Astrocyte (in vitro differentiated cells and primary cell): Measurements from ENCODE around the gene CASK. TPM values are rescaled to one million over a fixed set of nuclear protein-coding genes. Genes with fewer than 3 reads are reported as not detected.

Source experiments
- DNase-seq: peaks from one replicate; pipeline ENCODE4 v3.0.0-alpha.2; 2010; ENCODE audit warnings: low read depth
- FAIRE-seq: peaks from 2 replicates; lab custom pipeline; 2011; peaks lifted over from hg19 to GRCh38; lab: Jason Lieb, UNC
- H2AFZ ChIP-seq: 2 replicates; pipeline ENCODE4 v1.6.0; 2012; ENCODE audit warnings: low read depth, low read length, inconsistent platforms
- H3K27ac ChIP-seq: 2 replicates; pipeline ENCODE4 v1.5.1; 2011; ENCODE audit warnings: low read depth, low read length, inconsistent platforms
- H3K27me3 ChIP-seq: 2 replicates; pipeline ENCODE4 v1.6.0; 2011; ENCODE audit warnings: low read length, inconsistent platforms; ENCODE audit not compliant: insufficient read depth
- H3K36me3 ChIP-seq: 2 replicates; pipeline ENCODE4 v1.5.1; 2011; ENCODE audit warnings: low read length, inconsistent platforms; ENCODE audit not compliant: insufficient read depth
- H3K4me1 ChIP-seq: 2 replicates; pipeline ENCODE4 v1.5.1; 2011; ENCODE audit warnings: low read length, inconsistent platforms; ENCODE audit not compliant: insufficient read depth
- H3K4me2 ChIP-seq: 2 replicates; pipeline ENCODE4 v1.6.0; 2012; ENCODE audit warnings: low read length, inconsistent platforms
- H3K4me3 ChIP-seq: 2 replicates; pipeline ENCODE4 v1.5.1; 2011; ENCODE audit warnings: low read depth, mild to moderate bottlenecking, low read length, inconsistent platforms; ENCODE audit not compliant: insufficient read depth
- H3K79me2 ChIP-seq: 2 replicates; pipeline ENCODE4 v1.6.0; 2012; ENCODE audit warnings: mild to moderate bottlenecking, low read length, inconsistent platforms; ENCODE audit not compliant: insufficient read depth
- H3K9ac ChIP-seq: 2 replicates; pipeline ENCODE4 v1.6.0; 2012; ENCODE audit warnings: mild to moderate bottlenecking, low read length, inconsistent platforms
- H3K9me3 ChIP-seq: 2 replicates; pipeline ENCODE4 v1.5.1; 2012; ENCODE audit warnings: low read depth, mild to moderate bottlenecking, low read length, inconsistent platforms; ENCODE audit not compliant: insufficient read depth
- H4K20me1 ChIP-seq: 2 replicates; pipeline ENCODE4 v1.6.0; 2012; ENCODE audit warnings: low read length, inconsistent platforms; ENCODE audit not compliant: insufficient read depth
- H3K27ac Mint-ChIP-seq: one replicate; pipeline ENCODE4 v1.8.0; 2021; ENCODE audit warnings: mild to moderate bottlenecking, mixed read lengths; ENCODE audit not compliant: unreplicated experiment
- H3K27me3 Mint-ChIP-seq: one replicate; pipeline ENCODE4 v1.8.0; 2021; ENCODE audit warnings: low read depth, mixed read lengths; ENCODE audit not compliant: unreplicated experiment
- H3K36me3 Mint-ChIP-seq: one replicate; pipeline ENCODE4 v1.8.0; 2021; ENCODE audit warnings: low read depth, mixed read lengths; ENCODE audit not compliant: unreplicated experiment
- H3K4me1 Mint-ChIP-seq: one replicate; pipeline ENCODE4 v1.8.0; 2021; ENCODE audit warnings: low read depth, mixed read lengths; ENCODE audit not compliant: unreplicated experiment
- H3K4me3 Mint-ChIP-seq: one replicate; pipeline ENCODE4 v1.8.0; 2021; ENCODE audit warnings: mild to moderate bottlenecking, moderate library complexity, mixed read lengths; ENCODE audit not compliant: unreplicated experiment
- H3K9me3 Mint-ChIP-seq: one replicate; pipeline ENCODE4 v1.8.0; 2021; ENCODE audit warnings: mild to moderate bottlenecking, mixed read lengths; ENCODE audit not compliant: unreplicated experiment
- CTCF ChIP-seq: IDR thresholded peaks from 2 replicates; pipeline ENCODE4 v1.5.1; 2011; ENCODE audit warnings: low read depth, mild to moderate bottlenecking, inconsistent platforms, low read length, moderate library complexity; ENCODE audit not compliant: insufficient read depth
- EZH2 ChIP-seq: IDR thresholded peaks from 2 replicates; pipeline ENCODE4 v1.6.1; 2012; ENCODE audit warnings: mild to moderate bottlenecking, low read length, inconsistent platforms; ENCODE audit not compliant: insufficient read depth
- total RNA-seq: library from RNA; stranded (reverse); gene quantifications from 2 replicates; pipeline ENCODE4 v1.2.1, GENCODE V29; 2021

Gene CASK
- total RNA-seq, 1 donor from 2014 or later = 99.3 TPM

DNA sequence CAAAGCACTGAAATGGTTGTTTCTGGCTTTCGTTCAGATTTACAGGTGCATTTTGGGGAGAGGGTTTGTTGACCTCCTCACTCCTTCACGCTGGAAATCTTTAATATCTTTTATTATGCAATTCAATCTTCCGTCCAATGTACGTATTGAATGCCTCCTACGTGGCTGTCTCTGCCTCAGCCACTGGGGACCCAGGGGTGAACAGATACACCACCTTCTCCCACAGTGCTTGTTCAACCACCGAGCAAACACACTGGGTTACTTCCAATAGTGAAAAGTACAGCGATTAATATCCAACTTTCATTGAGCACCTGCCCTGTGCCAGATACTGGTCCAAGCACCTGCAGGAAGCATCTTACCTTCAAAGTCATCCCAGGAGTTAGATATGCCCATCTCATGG is 424.2 kb downstream of the CASK start:
- Histone ChIP-seq H3K9me3 (no peaks in the 10 kb centered on the region), H3K4me2 (no peak overlapping the region), H3K36me3 (no peaks in the 10 kb centered on the region), H3K79me2 (no peaks in the 10 kb centered on the region), H3K9ac (no peak overlapping the region), H3K4me3 (no peak overlapping the region), H3K27ac (no peak overlapping the region), H4K20me1 (no peaks in the 10 kb centered on the region), H2AFZ (no peak overlapping the region), H3K4me1 (no peaks in the 10 kb centered on the region), H3K27me3 (no peaks in the 10 kb centered on the region)
- Mint-ChIP-seq H3K27me3 (no peaks in the 10 kb centered on the region), H3K9me3 (no peaks in the 10 kb centered on the region), H3K4me3 (no peak overlapping the region), H3K36me3 (no peaks in the 10 kb centered on the region), H3K4me1 (no peaks in the 10 kb centered on the region), H3K27ac (no peak overlapping the region)
- TF ChIP-seq EZH2 (no peak), CTCF (no peak)
- FAIRE-seq = no peak
- no peak for DNase-seq

DNA sequence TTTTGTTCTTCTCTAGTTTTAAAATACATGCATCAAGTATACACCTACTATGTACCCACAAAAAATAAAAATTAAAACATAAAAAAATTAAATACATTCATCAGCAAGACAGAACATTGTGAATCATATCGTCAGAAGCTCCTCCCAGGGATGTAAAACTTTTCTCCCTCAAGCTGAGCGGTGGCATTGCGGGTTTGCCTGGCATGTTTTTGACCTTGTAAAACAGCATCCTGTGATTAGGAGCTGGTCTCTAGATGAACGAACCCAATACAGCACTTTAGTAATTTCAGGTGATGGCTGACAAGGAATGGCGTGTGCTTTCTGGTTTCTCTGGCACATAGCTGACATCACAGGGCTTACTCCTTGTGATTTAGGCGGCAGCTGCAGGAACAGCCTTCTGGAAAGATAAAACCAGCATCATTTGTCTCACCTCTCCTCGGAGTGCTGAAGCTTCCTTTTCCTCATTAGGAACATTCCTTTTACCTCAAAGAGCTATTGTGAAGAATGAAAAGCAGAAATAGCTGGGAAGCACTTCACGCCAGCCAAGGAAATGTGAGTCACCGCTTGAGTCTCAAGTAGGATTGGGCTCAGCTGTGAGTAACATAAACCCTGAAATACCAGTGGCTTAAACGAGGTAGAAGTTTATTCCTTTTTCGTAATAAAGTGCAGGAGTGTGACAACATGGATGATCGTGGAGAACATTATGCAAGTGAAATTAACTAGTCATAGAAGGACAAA is 431.9 kb downstream of the CASK start:
- Histone ChIP-seq H3K9ac (peak overlapping the region; percentile 78), H3K4me1 (peaks cover 6% of the 10 kb centered on the region), H3K36me3 (no peaks in the 10 kb centered on the region), H4K20me1 (no peaks in the 10 kb centered on the region), H3K27ac (peak overlapping the region; percentile 87), H3K27me3 (no peaks in the 10 kb centered on the region), H2AFZ (peak overlapping the region; percentile 78), H3K9me3 (no peaks in the 10 kb centered on the region), H3K4me2 (peak overlapping the region; percentile 89), H3K4me3 (peak overlapping the region; percentile 44), H3K79me2 (no peaks in the 10 kb centered on the region)
- H3K4me1 Mint-ChIP-seq = no peaks in the 10 kb centered on the region
- H3K27me3 Mint-ChIP-seq = no peaks in the 10 kb centered on the region
- H3K4me3 Mint-ChIP-seq = no peak overlapping the region
- H3K27ac Mint-ChIP-seq = peak overlapping the region; percentile 78
- FAIRE-seq = peak; percentile 98
- H3K9me3 Mint-ChIP-seq = no peaks in the 10 kb centered on the region
- TF ChIP-seq CTCF (no peak), EZH2 (no peak)
- peak; percentile 96 for DNase-seq
- no peaks in the 10 kb centered on the region for H3K36me3 Mint-ChIP-seq

DNA sequence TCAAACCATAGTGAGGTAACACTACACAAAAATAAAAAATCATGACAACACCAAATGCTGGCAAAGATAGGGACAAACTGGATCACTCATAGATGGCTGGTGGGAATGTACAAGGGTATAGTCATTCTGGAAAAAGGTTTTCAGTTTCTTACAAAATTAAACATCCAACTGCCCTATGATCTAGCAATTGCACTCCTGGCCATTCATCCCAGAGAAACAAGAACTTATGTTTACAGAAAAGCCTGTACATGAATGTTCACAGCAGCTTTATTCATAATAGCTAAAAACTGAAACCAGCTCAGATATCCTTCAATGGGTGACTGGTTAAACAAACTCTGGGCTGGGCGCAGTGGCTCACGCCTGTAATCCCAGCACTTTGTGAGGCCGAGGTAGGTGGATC is 432.9 kb downstream of the CASK start:
- H4K20me1 ChIP-seq = no peaks in the 10 kb centered on the region
- H3K27me3 ChIP-seq = no peaks in the 10 kb centered on the region
- Mint-ChIP-seq H3K9me3 (no peaks in the 10 kb centered on the region), H3K27ac (no peak overlapping the region), H3K27me3 (no peaks in the 10 kb centered on the region), H3K4me1 (no peaks in the 10 kb centered on the region), H3K36me3 (no peaks in the 10 kb centered on the region), H3K4me3 (no peak overlapping the region)
- FAIRE-seq (peak; percentile 70), DNase-seq (no peak)
- no peak overlapping the region for H3K27ac ChIP-seq
- no peak for TF ChIP-seq EZH2
- no peak for TF ChIP-seq CTCF
- no peak overlapping the region for H2AFZ ChIP-seq
- H3K36me3 ChIP-seq = no peaks in the 10 kb centered on the region
- no peak overlapping the region for H3K9ac ChIP-seq
- no peak overlapping the region for H3K4me2 ChIP-seq
- H3K4me1 ChIP-seq = peaks cover 6% of the 10 kb centered on the region
- no peak overlapping the region for H3K4me3 ChIP-seq
- no peaks in the 10 kb centered on the region for H3K79me2 ChIP-seq
- no peaks in the 10 kb centered on the region for H3K9me3 ChIP-seq
